HG03066 (cell line): ENCODE results near the gene FBXO15.

ENCODE experiments used
- ATAC-seq: cut with Tn5 transposase; IDR thresholded peaks from one replicate; pipeline ENCODE4 v1.9.1; 2021; ENCODE audit warnings: low read depth; ENCODE audit not compliant: unreplicated experiment

FBXO15 gene

GRCh38 chr18:74066018-74066417 lies 81.6 kb downstream of the FBXO15 start:
- no peak for ATAC-seq

GRCh38 chr18:74065366-74065765 lies 82.3 kb downstream of the FBXO15 start:
- no peak for ATAC-seq

GRCh38 chr18:74064510-74064909 lies 83.1 kb downstream of the FBXO15 start:
- ATAC-seq: no peak

- no peak for ATAC-seq
These were observed 84.1 kb downstream of the FBXO15 start for GRCh38 chr18:74063557-74063956.

- no peak for ATAC-seq
These were observed 84.6 kb downstream of the FBXO15 start for GRCh38 chr18:74063023-74063422.

GRCh38 chr18:74062037-74062436 lies 85.6 kb downstream of the FBXO15 start:
- no peak for ATAC-seq

GRCh38 chr18:74060579-74060978 lies 87.1 kb downstream of the FBXO15 start:
- ATAC-seq: no peak

- ATAC-seq: no peak
These were observed 96.8 kb downstream of the FBXO15 start for GRCh38 chr18:74050807-74051206.

GRCh38 chr18:74040459-74041332 lies 106.9 kb downstream of the FBXO15 start:
- peak; percentile 84 for ATAC-seq

GRCh38 chr18:74040008-74040407 lies 107.6 kb downstream of the FBXO15 start:
- no peak for ATAC-seq

- no peak for ATAC-seq
These were observed 118.5 kb downstream of the FBXO15 start for GRCh38 chr18:74029161-74029560.
